T47D (cell line): ENCODE data around the gene FBXL12.
"Not testable (repeated sequence)": the region's sequence is repeated elsewhere in the genome, so short reads cannot be mapped to it uniquely, and the experiment has no call there.

Source experiments
- DNase-seq, 2 experiments: peaks; one replicate each; pipeline versions ENCODE4 v3.0.0 to v3.0.0-alpha.2; 2011 to 2012; ENCODE audit warnings: low read depth in 1 of 2, low spot score in 1 of 2
- JUND ChIP-seq: IDR thresholded peaks from 2 replicates; pipeline ENCODE4 v1.6.1; 2012; ENCODE audit warnings: low read depth
- in situ Hi-C: cut with HindIII; loops from 2 replicates; pipeline ENCODE4 v1.10.0; 2016; ENCODE audit warnings: low sequenced_read_pairs, low pct_unique_long_range_greater_than_20kb

Gene FBXL12

GRCh38 chr19:9797871-9798270 lies 21.0 kb downstream of the FBXL12 start:
- in situ Hi-C loops, result no loop called here
- peak in 1 of 2 experiments; percentile 53 for DNase-seq
- no peak for TF ChIP-seq JUND

DNA sequence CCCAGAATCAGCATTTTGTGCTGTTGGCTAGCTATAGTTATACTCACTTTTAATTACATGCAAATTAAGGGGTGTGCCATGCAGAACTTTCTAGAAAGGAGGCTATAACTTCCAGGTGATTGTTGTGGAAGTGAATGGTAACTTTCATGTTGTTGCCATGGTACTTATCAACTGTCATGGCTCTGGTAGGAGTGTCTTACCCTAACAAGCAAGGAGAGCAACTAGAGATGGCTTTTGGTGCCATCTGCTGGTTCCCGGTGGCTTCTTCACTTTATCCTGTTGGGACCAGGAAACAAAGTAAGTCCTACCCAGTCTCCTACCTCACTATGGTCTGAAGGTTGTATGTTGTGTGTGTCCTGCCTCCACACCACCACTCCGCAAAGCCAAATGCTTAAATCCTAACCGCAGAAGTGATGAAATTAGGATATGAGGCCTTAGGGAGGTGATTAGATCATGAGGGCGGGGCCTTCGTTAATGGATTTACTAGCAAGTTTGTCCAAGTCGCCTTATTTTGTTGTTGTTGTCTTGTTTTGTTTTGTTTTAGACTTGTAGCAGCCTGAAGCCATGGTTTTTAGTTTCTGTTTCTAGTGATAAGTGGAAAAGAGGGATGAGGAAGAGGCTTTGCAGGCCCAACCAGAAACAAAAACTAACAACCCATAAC lies 22.6 kb downstream of the FBXL12 start:
- in situ Hi-C loops, result no loop called here
- peak; percentile 26 to 91 for DNase-seq
- TF ChIP-seq JUND, result no peak

GRCh38 chr19:9793071-9793591 lies 25.7 kb downstream of the FBXL12 start:
- TF ChIP-seq JUND, result no peak
- peak in 1 of 2 experiments; percentile 34 for DNase-seq
- in situ Hi-C loops, result no loop called here

- DNase-seq, result peak; percentile 50 to 93
- in situ Hi-C loops, result no loop called here
- TF ChIP-seq JUND, result no peak
Observed at GRCh38 chr19:9792206-9793070, 26.4 kb downstream of the FBXL12 start.

DNA sequence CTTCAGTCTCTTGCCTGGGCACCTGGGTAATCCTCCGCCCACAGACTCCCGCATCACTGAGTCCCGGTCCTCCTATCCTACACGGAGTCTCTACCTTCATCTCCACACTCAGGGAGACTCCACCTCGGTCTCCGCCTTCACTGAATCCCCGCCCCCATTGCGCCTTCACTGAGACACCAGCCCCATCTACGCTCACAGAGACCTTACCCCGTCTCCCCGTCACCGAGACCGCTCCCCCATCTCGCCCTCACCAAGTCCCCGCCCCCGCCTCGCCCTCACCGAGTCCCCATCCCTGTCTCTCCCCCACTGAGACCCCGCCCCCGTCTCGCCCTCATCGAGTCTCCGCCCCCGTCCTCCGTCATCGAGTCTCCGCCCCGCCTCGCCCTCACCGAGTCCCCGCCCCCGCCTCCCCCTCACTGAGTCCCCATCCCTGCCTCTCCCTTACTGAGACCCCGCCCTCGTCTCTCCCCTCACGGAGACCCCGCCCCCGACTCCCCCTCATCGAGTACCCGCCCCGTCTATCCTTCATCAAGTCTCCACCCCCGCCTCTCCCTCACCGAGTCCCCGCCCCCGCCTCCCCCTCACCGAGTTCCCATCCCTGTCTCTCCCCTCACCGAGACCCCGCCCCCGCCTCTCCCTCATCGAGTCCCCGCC lies 27.2 kb downstream of the FBXL12 start:
- DNase-seq, result peak; percentile 39 to 96
- in situ Hi-C loops, result no loop called here
- no peak for TF ChIP-seq JUND

- in situ Hi-C loops, DNase-seq: not testable (repeated sequence)
Observed at GRCh38 chr19:9791073-9791367, 27.9 kb downstream of the FBXL12 start.

- in situ Hi-C loops, DNase-seq: not testable (repeated sequence)
Observed at GRCh38 chr19:9789579-9789978, 29.3 kb downstream of the FBXL12 start.

GRCh38 chr19:9789066-9789465 lies 29.8 kb downstream of the FBXL12 start:
- no peak for DNase-seq
- TF ChIP-seq JUND, result no peak
- in situ Hi-C loops, result no loop called here

DNA sequence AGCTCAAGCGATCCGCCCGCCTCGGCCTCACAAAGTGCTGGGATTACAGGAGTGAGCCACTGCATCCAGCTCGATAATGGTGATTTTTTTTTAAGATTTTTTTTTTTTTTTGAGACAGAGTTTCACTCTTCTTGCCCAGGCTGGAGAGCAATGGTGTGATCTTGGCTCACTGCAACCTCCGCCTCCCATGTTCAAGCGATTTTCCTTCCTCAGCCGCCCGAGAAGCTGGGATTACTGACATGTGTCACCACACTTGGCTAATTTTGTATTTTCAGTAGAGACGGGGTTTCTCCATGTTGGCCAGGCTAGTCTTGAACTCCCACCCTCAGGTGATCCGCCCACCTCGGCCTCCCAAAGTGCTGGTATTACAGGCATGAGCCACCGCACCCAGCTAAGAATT lies 30.3 kb downstream of the FBXL12 start:
- in situ Hi-C loops, DNase-seq: not testable (repeated sequence)

GRCh38 chr19:9786819-9787218 lies 32.1 kb downstream of the FBXL12 start:
- no peak for TF ChIP-seq JUND
- in situ Hi-C loops, result no loop called here
- DNase-seq, result no peak

DNA sequence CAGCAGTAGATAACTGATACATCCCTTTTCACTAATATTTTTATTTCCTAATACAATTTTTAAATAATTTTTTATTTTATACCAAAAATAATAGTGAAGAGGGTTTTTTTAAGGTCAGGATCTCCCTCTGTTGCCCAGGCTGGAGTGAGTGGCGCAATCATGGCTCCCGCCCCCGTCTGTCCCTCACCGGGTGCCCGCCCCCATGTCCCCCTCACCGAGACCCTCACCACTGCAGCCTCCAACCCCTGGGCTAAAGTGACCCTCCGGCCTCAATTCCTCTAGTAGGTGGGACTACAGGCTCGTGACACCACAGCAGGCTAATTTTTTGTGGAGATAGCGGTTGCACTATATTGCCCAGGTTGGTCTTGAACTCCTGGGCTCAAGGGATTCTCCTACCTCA lies 32.5 kb downstream of the FBXL12 start:
- DNase-seq, result no peak
- in situ Hi-C loops, result no loop called here
- no peak for TF ChIP-seq JUND

DNA sequence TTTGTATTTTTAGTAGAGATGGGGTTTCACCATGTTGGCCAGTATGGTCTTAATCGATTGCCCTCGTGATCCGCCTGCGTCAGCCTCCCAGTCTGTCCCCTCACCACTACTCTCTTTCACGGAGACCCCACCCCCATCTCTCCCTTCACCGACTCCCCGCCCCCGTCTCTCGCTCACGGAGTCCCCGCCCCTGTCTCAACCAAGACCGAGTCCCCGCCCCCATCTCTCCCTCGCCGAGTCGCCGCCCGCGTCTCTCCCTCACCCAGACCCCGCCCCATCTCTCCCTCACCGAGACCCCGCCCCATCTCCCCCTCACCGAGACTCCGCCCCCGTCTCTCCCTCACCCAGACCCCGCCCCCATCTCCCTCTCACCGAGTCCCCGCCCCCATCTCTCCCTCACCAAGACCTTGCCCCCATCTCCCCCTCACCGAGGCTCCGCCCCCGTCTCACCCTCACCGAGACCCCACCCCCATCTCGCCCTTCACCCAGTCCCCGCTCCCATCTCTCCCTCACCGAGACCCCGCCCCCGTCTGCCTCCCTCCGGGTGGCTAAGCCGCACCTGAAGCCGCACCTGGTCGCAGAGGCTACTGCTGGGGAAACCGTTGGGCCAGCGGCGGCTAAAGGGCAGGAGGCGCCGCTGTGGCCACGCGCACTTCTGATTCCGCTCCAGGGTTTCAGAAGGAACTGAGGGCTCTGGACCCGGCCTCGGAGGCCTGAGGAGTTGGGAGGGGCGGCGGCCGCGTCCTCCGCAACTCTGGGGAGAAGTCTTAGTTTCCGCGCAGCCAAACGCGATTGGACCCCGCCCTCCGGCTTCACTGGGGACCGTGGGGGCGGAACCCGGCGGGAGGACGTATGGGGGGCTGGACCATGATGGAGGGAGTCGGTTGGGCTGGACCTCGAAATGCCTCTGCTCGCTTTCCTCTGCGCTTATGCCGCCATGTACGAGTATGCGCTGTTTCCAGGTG lies 33.2 kb downstream of the FBXL12 start:
- DNase-seq, result peak; percentile 67 to 97
- in situ Hi-C loops, result no loop called here
- no peak for TF ChIP-seq JUND

GRCh38 chr19:9784163-9784496 lies 34.7 kb downstream of the FBXL12 start:
- in situ Hi-C loops, DNase-seq: not testable (repeated sequence)
